GM23248 (cell line): Measurements from ENCODE around the gene PRR5.

ENCODE experiments used
- EZH2 ChIP-seq: fragments of 200-600 bp; sonication (generic); IDR thresholded peaks from 2 replicates; pipeline ENCODE4 v1.6.1; 2018; ENCODE audit warnings: antibody characterized with exemption, mild to moderate bottlenecking; ENCODE audit not compliant: insufficient read depth, poor library complexity, severe bottlenecking
- EZH2phosphoT487 ChIP-seq: fragments of 200-600 bp; sonication (generic); IDR thresholded peaks from 2 replicates; pipeline ENCODE4 v1.6.1; 2018; ENCODE audit warnings: antibody characterized with exemption, moderate library complexity, mild to moderate bottlenecking, low read depth; ENCODE audit not compliant: insufficient read depth

GRCh38 chr22:44669561-44669976, 32.4 kb upstream of the PRR5 start:
- TF ChIP-seq EZH2 (no peak), EZH2phosphoT487 (no peak)
